ENCODE measurements around the gene CDC42SE1.

GRCh38 chr1:151002051-151002450 is 57.4 kb downstream of the CDC42SE1 start:
- TF ChIP-seq, protein P1, sequence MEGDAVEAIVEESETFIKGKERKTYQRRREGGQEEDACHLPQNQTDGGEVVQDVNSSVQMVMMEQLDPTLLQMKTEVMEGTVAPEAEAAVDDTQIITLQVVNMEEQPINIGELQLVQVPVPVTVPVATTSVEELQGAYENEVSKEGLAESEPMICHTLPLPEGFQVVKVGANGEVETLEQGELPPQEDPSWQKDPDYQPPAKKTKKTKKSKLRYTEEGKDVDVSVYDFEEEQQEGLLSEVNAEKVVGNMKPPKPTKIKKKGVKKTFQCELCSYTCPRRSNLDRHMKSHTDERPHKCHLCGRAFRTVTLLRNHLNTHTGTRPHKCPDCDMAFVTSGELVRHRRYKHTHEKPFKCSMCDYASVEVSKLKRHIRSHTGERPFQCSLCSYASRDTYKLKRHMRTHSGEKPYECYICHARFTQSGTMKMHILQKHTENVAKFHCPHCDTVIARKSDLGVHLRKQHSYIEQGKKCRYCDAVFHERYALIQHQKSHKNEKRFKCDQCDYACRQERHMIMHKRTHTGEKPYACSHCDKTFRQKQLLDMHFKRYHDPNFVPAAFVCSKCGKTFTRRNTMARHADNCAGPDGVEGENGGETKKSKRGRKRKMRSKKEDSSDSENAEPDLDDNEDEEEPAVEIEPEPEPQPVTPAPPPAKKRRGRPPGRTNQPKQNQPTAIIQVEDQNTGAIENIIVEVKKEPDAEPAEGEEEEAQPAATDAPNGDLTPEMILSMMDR (conservative IDR thresholded peaks at IDR 0.05 in 1 of 2, IDR thresholded peaks at IDR 0.05 in 1 of 2; ENCODE audit: extremely low read depth in 1 of 2, insufficient read depth in 1 of 2, low read depth in 1 of 2, low read length in 2 of 2): no peak
- no peak for TF ChIP-seq EZH2 (IDR thresholded peaks at IDR 0.05; ENCODE audit: borderline replicate concordance, low read length)
